Fibroblast of lung (primary cell): ENCODE results near the gene TMED3. TPM values are rescaled to one million over a fixed set of nuclear protein-coding genes. Genes with fewer than 3 reads are reported as not detected.

Source experiments
- DNase-seq, 2 donors: peaks; one replicate each; pipeline versions ENCODE4 v3.0.0 to v3.0.0-alpha.2; 2010; ENCODE audit warnings: low read depth in 2 of 2
- H2AFZ ChIP-seq: 2 replicates; pipeline ENCODE4 v1.5.1; 2012; ENCODE audit warnings: low read length, control low read depth, inconsistent platforms
- H3K27ac ChIP-seq: 2 replicates; pipeline ENCODE4 v1.5.1; 2011; ENCODE audit warnings: low read length, control low read depth; ENCODE audit not compliant: insufficient read depth
- H3K27me3 ChIP-seq: 2 replicates; pipeline ENCODE4 v1.5.1; 2011; ENCODE audit warnings: mild to moderate bottlenecking, low read length; ENCODE audit not compliant: control insufficient read depth, insufficient read depth
- H3K36me3 ChIP-seq: 2 replicates; pipeline ENCODE4 v1.5.1; 2011; ENCODE audit warnings: low read length; ENCODE audit not compliant: control insufficient read depth, insufficient read depth
- H3K4me1 ChIP-seq: 2 replicates; pipeline ENCODE4 v1.5.1; 2011; ENCODE audit warnings: low read length; ENCODE audit not compliant: control insufficient read depth, insufficient read depth; ENCODE audit errors: extremely low read depth
- H3K4me2 ChIP-seq: 2 replicates; pipeline ENCODE4 v1.5.1; 2011; ENCODE audit warnings: low read length, control low read depth; ENCODE audit not compliant: insufficient read depth; ENCODE audit errors: extremely low read depth
- H3K4me3 ChIP-seq, 4 experiments: fragments of 200-600 bp in 1 of 4; sonication (generic) in 1 of 4; replicated peaks in 1 of 4; 2 replicates each; pipeline ENCODE4 v1.5.1; 2011 to 2016; ENCODE audit warnings: low read length in 4 of 4, low read depth in 3 of 4, mild to moderate bottlenecking in 3 of 4, control low read depth in 2 of 4, inconsistent platforms in 1 of 4, mixed read lengths in 1 of 4; ENCODE audit not compliant: insufficient read depth in 1 of 4; ENCODE audit errors: control extremely low read depth in 1 of 4
- H3K79me2 ChIP-seq: 2 replicates; pipeline ENCODE4 v1.5.1; 2012; ENCODE audit warnings: mild to moderate bottlenecking, low read length, inconsistent platforms; ENCODE audit not compliant: control insufficient read depth, insufficient read depth
- H3K9ac ChIP-seq: 2 replicates; pipeline ENCODE4 v1.5.1; 2011; ENCODE audit warnings: mild to moderate bottlenecking, low read length, control low read depth; ENCODE audit not compliant: insufficient read depth
- H3K9me3 ChIP-seq: 2 replicates; pipeline ENCODE4 v1.5.1; 2012; ENCODE audit warnings: low read depth, low read length; ENCODE audit not compliant: control insufficient read depth, insufficient read depth
- H4K20me1 ChIP-seq: 2 replicates; pipeline ENCODE4 v1.5.1; 2011; ENCODE audit warnings: low read length; ENCODE audit not compliant: control insufficient read depth, insufficient read depth; ENCODE audit errors: extremely low read depth
- EZH2 ChIP-seq: IDR thresholded peaks from 2 replicates; pipeline ENCODE4 v1.5.1; 2012; ENCODE audit warnings: low read length, control low read depth, mild to moderate bottlenecking; ENCODE audit errors: missing control alignments
- polyA plus RNA-seq, 2 donors: library from polyadenylated mRNA; depleted of rRNA in 1 of 2; stranded (reverse) in 1 of 2; unstranded in 1 of 2; fragments of >200 nt; gene quantifications; 2 replicates each; pipeline ENCODE4 v1.2.1, GENCODE V29; 2011 to 2012; ENCODE audit warnings: missing spikeins in 1 of 2
- total RNA-seq: library from RNA; depleted of rRNA; stranded (reverse); fragments of >200 nt; gene quantifications from 2 replicates; pipeline ENCODE4 v1.2.1, GENCODE V29; 2014
- TF ChIP-seq, protein P1 (sequence below), 2 donors: IDR thresholded peaks in 1 of 2; conservative IDR thresholded peaks in 1 of 2; 1 replicate in 1 of 2; 2 replicates in 1 of 2; pipeline ENCODE4 v1.5.1; 2011 to 2012; ENCODE audit warnings: low read length in 2 of 2, control low read depth in 1 of 2, inconsistent platforms in 1 of 2, low read depth in 1 of 2, mild to moderate bottlenecking in 1 of 2

TMED3 gene
- total and polyA plus RNA-seq, 2 donors (not counting 1 experiment from before 2014, with no cell fraction given), result 118 to 143 TPM

- Histone ChIP-seq H2AFZ (no peak overlapping the region), H3K27me3 (no peaks in the 10 kb centered on the region)
- peak; percentile 50 to 64 for DNase-seq
These were observed 28.8 kb downstream of the TMED3 start for GRCh38 chr15:79339588-79340314.

DNA sequence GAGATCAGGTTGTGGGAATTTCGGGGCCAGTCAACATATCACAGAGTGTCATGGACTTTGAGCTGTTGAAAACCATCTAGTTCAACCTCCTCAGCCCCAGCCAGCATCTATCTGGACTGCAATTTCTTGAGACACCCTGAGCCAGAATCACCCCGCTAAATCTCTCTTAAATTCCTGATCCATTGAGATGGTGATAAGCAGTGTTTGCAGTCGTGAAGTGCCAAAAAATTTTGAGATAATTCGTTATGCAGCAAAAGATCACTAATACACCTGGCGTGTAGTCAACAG is 29.3 kb downstream of the TMED3 start:
- Histone ChIP-seq H3K27ac (no peak overlapping the region), H2AFZ (no peak overlapping the region), H3K4me3 (no peak overlapping the region), H3K4me2 (no peak overlapping the region), H3K79me2 (no peaks in the 10 kb centered on the region), H3K36me3 (no peaks in the 10 kb centered on the region), H3K9me3 (no peaks in the 10 kb centered on the region), H4K20me1 (no peaks in the 10 kb centered on the region), H3K9ac (no peak overlapping the region), H3K27me3 (no peaks in the 10 kb centered on the region), H3K4me1 (no peaks in the 10 kb centered on the region)
- no peak for DNase-seq
- TF ChIP-seq, protein P1, sequence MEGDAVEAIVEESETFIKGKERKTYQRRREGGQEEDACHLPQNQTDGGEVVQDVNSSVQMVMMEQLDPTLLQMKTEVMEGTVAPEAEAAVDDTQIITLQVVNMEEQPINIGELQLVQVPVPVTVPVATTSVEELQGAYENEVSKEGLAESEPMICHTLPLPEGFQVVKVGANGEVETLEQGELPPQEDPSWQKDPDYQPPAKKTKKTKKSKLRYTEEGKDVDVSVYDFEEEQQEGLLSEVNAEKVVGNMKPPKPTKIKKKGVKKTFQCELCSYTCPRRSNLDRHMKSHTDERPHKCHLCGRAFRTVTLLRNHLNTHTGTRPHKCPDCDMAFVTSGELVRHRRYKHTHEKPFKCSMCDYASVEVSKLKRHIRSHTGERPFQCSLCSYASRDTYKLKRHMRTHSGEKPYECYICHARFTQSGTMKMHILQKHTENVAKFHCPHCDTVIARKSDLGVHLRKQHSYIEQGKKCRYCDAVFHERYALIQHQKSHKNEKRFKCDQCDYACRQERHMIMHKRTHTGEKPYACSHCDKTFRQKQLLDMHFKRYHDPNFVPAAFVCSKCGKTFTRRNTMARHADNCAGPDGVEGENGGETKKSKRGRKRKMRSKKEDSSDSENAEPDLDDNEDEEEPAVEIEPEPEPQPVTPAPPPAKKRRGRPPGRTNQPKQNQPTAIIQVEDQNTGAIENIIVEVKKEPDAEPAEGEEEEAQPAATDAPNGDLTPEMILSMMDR (conservative IDR thresholded peaks at IDR 0.05 in 1 of 2, IDR thresholded peaks at IDR 0.05 in 1 of 2; ENCODE audit: low read depth in 1 of 2, low read length in 2 of 2), result no peak
- no peak for TF ChIP-seq EZH2

More at GRCh38 chr15:79339588-79340314, 28.8 kb downstream of the TMED3 start:
- Histone ChIP-seq H3K9ac (no peak overlapping the region), H3K4me2 (no peak overlapping the region), H3K4me1 (no peaks in the 10 kb centered on the region), H3K9me3 (no peaks in the 10 kb centered on the region), H3K79me2 (no peaks in the 10 kb centered on the region), H3K27ac (no peak overlapping the region), H3K4me3 (no peak overlapping the region), H3K36me3 (no peaks in the 10 kb centered on the region), H4K20me1 (no peaks in the 10 kb centered on the region)
- TF ChIP-seq, protein P1 (conservative IDR thresholded peaks at IDR 0.05 in 1 of 2, IDR thresholded peaks at IDR 0.05 in 1 of 2; ENCODE audit: low read depth in 1 of 2, low read length in 2 of 2), result peak; percentile 70 to 88
- no peak for TF ChIP-seq EZH2

DNA sequence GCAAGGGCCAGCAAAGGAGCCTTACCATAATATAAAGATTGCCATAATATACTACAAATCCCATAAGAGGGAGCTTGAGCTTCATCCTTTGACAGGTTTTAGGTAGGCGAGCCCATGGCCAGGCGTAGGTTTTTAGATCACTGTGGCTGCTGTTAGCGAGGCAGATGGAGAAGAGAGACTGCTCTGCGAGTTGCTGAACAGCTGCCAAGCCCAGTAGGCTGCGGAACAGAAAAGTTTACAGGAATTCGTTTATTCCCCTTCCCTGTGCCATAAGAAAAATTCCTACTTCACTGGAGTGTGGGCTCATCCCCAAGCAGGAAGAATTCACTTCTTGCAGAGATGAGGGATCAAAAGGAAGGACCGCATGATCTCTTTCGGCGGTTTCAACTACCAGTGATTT is 30.5 kb downstream of the TMED3 start:
- no peaks in the 10 kb centered on the region for H3K9me3 ChIP-seq
- H3K36me3 ChIP-seq, result no peaks in the 10 kb centered on the region
- no peaks in the 10 kb centered on the region for H3K79me2 ChIP-seq
- H3K9ac ChIP-seq, result no peak overlapping the region
- H3K27ac ChIP-seq, result no peak overlapping the region
- no peak overlapping the region for H3K4me3 ChIP-seq
- H3K4me1 ChIP-seq, result no peaks in the 10 kb centered on the region
- peak in 1 of 2 donors; percentile 30 for DNase-seq
- H3K27me3 ChIP-seq, result no peaks in the 10 kb centered on the region
- H3K4me2 ChIP-seq, result no peak overlapping the region
- H2AFZ ChIP-seq, result no peak overlapping the region
- no peaks in the 10 kb centered on the region for H4K20me1 ChIP-seq
- TF ChIP-seq, protein P1 (conservative IDR thresholded peaks at IDR 0.05 in 1 of 2, IDR thresholded peaks at IDR 0.05 in 1 of 2; ENCODE audit: low read depth in 1 of 2, low read length in 2 of 2), result no peak
- TF ChIP-seq EZH2, result no peak
